Breast epithelium (tissue), 4 donors: ENCODE results near the gene MNDA. TPM values are rescaled to one million over a fixed set of nuclear protein-coding genes. Genes with fewer than 3 reads are reported as not detected.

ENCODE experiments used
- DNase-seq, 2 donors: peaks; one replicate each; pipeline ENCODE4 v3.0.0-alpha.2; 2019; ENCODE audit warnings: low spot score in 2 of 2
- H3K27ac ChIP-seq, 2 donors: fragments of 200-600 bp; sonication (generic) in 1 of 2; one replicate each; pipeline ENCODE4 v1.5.1; 2016 to 2019; ENCODE audit warnings: mild to moderate bottlenecking in 1 of 2
- H3K27me3 ChIP-seq, 2 donors: fragments of 200-600 bp; sonication (generic) in 1 of 2; one replicate each; pipeline versions ENCODE4 v1.5.1 to v1.6.0; 2017 to 2019; ENCODE audit warnings: control low read depth in 1 of 2, mild to moderate bottlenecking in 1 of 2
- H3K36me3 ChIP-seq: fragments of 200-600 bp; one replicate; pipeline ENCODE4 v1.5.1; 2019
- H3K4me1 ChIP-seq, 2 donors: fragments of 200-600 bp; sonication (generic); one replicate each; pipeline ENCODE4 v1.5.1; 2016 to 2019; ENCODE audit warnings: control low read depth in 1 of 2
- H3K4me3 ChIP-seq, 3 donors: fragments of 200-600 bp; sonication (generic); 1 replicate in 2 of 3; 2 replicates in 1 of 3; pipeline ENCODE4 v1.5.1; 2016 to 2019; ENCODE audit warnings: mild to moderate bottlenecking in 3 of 3, moderate library complexity in 2 of 3
- H3K9me3 ChIP-seq, 2 donors: fragments of 200-600 bp; sonication (generic) in 1 of 2; one replicate each; pipeline ENCODE4 v1.5.1; 2016 to 2019; ENCODE audit warnings: control low read depth in 1 of 2
- POLR2A ChIP-seq: fragments of 450-650 bp; IDR thresholded peaks from one replicate; pipeline ENCODE4 v1.6.1; 2016; ENCODE audit warnings: antibody characterized with exemption, mild to moderate bottlenecking, moderate library complexity
- POLR2AphosphoS5 ChIP-seq, 3 donors: sonication (generic); formaldehyde crosslinking; IDR thresholded peaks; one replicate each; pipeline ENCODE4 v1.6.1; 2017; ENCODE audit warnings: antibody characterized with exemption in 3 of 3
- intact Hi-C: fragments of 100-400 bp; cut with DNase I; formaldehyde crosslinking; loops from one replicate; pipeline ENCODE4 v1.15.1; 2023; ENCODE audit warnings: low total_unique reads
- total RNA-seq, 3 donors: library from RNA; depleted of rRNA; stranded (reverse); fragments of >200 nt; gene quantifications; one replicate each; pipeline ENCODE4 v1.1.0, GENCODE V29; 2016
- TF ChIP-seq, protein P1 (sequence below), 3 donors: fragments of 450-650 bp; IDR thresholded peaks; one replicate each; pipeline ENCODE4 v1.5.1; 2016 to 2017; ENCODE audit warnings: antibody characterized with exemption in 3 of 3, mild to moderate bottlenecking in 3 of 3, moderate library complexity in 3 of 3

MNDA gene
- total RNA-seq, 3 donors from 2014 or later, result 4.6 to 6.9 (median 5.3) TPM

DNA sequence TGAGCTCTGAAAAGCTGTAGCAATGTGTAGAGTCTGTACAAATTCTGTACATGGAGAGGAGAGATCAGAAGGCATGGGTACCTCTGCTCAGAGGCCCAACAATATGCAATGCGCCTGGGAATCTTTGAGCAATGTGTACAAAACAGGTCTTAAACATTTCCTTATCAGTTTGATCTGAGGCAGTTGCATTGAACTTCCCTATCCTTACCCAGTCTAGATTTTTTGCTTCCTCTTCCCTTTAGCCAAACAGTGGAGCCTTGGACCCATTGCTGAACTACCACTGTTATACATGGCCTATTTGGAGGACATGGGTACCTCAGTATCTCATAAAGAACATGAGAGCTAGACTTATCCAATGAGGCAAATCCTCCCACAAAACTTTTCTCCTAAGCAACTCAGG, 12.6 kb upstream of the MNDA start:
- Histone ChIP-seq H3K9me3 (no peaks in the 10 kb centered on the region), H3K4me1 (no peaks in the 10 kb centered on the region), H3K27ac (no peak overlapping the region), H3K36me3 (no peaks in the 10 kb centered on the region), H3K27me3 (no peaks in the 10 kb centered on the region), H3K4me3 (no peak overlapping the region)
- intact Hi-C loops, result no loop called here
- DNase-seq, result no peak
- TF ChIP-seq, protein P1, sequence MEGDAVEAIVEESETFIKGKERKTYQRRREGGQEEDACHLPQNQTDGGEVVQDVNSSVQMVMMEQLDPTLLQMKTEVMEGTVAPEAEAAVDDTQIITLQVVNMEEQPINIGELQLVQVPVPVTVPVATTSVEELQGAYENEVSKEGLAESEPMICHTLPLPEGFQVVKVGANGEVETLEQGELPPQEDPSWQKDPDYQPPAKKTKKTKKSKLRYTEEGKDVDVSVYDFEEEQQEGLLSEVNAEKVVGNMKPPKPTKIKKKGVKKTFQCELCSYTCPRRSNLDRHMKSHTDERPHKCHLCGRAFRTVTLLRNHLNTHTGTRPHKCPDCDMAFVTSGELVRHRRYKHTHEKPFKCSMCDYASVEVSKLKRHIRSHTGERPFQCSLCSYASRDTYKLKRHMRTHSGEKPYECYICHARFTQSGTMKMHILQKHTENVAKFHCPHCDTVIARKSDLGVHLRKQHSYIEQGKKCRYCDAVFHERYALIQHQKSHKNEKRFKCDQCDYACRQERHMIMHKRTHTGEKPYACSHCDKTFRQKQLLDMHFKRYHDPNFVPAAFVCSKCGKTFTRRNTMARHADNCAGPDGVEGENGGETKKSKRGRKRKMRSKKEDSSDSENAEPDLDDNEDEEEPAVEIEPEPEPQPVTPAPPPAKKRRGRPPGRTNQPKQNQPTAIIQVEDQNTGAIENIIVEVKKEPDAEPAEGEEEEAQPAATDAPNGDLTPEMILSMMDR (IDR thresholded peaks at IDR 0.05), result no peak
- TF ChIP-seq POLR2A, result no peak
- no peak for TF ChIP-seq POLR2AphosphoS5 (IDR thresholded peaks at IDR 0.05)

DNA sequence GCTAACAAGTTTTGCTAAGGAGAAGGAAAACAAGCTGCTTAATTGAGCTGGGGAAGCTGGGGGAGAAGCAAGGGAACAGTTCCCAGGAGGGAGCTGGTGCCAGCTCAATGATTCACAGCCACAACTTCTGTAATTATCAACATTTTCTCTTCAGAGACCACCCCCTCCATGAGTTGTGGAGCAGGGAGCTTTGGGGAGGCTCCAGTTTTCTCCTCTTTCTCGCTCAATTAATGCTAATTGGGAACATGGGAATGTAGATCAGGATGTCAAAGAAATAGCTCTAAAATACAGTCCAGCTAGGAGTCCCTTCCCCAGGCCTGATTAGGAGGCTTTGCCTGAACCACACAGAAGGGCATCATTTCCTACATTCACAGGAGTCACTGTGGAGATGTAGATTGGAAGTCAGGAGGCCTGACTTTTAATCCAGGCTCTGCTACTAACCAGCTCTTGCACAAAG, 12.1 kb upstream of the MNDA start:
- Histone ChIP-seq H3K4me3 (no peak overlapping the region), H3K27ac (no peak overlapping the region), H3K36me3 (no peaks in the 10 kb centered on the region), H3K4me1 (no peaks in the 10 kb centered on the region), H3K27me3 (no peaks in the 10 kb centered on the region), H3K9me3 (no peaks in the 10 kb centered on the region)
- intact Hi-C loops, result no loop called here
- no peak for TF ChIP-seq POLR2A
- TF ChIP-seq, protein P1 (IDR thresholded peaks at IDR 0.05), result no peak
- no peak for TF ChIP-seq POLR2AphosphoS5 (IDR thresholded peaks at IDR 0.05)
- no peak for DNase-seq

DNA sequence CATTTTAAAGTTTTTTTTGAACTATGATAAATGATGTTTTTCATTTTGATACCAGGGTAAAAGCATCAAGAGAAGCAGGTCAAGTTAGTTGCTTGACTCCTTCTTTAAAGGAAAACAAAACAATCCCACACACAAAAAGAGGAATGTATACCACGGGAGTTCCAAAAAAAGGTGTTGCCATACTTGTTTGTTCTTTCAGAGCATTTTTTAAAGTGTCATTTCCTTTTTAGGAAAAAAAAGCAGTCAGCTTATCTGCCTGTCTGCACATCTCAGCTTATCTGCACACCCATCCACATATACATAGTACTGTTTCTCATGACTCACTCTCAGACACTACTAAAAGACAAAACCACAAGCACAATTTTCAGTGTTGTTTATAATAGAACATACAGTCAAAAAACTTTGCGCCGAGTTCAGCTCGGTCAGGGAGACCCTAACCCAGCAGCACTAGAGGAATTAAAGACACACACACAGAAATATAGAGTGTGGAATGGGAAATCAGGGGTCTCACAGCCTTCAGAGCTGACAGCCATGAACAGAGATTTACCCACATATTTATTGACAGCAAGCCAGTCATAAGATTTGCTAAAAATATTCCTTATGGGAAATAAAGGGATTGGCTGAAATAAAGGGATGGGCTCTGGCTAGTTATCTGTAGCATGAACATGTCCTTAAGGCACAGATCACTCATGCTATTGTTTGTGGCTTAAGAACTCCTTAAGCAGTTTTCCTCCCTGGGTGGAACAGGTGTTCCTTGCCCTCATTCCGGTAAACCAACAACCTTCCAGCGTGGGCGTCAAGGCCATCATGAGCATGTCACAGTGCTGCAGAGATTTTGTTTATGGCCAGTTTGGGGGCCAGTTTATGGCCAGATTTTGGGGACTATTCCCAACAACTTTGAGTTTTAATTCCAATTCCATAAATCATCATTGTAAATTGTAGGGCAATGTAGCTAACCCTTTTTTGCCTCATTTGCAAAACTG, 11.4 kb upstream of the MNDA start:
- no peak overlapping the region for H3K27ac ChIP-seq
- no peak for TF ChIP-seq POLR2AphosphoS5 (IDR thresholded peaks at IDR 0.05)
- TF ChIP-seq, protein P1 (IDR thresholded peaks at IDR 0.05), result no peak
- no peak for TF ChIP-seq POLR2A
- no peaks in the 10 kb centered on the region for H3K9me3 ChIP-seq
- H3K4me3 ChIP-seq, result no peak overlapping the region
- intact Hi-C loops, result loop anchor here (5.0 kb wide), 1 partner anchor 687 kb away; no protein-coding TSS in a partner anchor
- no peaks in the 10 kb centered on the region for H3K36me3 ChIP-seq
- no peak for DNase-seq
- no peaks in the 10 kb centered on the region for H3K4me1 ChIP-seq
- no peaks in the 10 kb centered on the region for H3K27me3 ChIP-seq

DNA sequence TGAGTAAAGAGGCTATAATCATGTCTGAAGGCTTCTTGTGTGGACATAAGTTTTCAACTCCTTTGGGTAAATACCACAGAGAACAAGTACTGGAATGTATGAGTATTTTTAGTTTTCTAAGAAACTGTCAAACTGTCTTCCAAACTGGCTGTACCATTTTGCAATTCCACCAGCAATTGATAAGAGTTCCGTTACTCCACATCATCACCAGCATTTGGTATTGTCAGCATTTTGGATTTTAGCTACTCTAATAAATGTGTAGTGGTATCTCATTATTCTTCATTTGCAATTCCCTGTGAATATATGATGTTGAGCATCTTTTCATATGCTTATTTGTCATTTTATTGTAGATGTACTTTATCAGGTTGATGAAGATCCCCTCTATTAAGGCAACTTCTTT, 9.4 kb upstream of the MNDA start:
- no peak for DNase-seq
- no peak overlapping the region for H3K4me3 ChIP-seq
- intact Hi-C loops, result loop anchor here (5.0 kb wide), 1 partner anchor 689 kb away; no protein-coding TSS in a partner anchor
- H3K9me3 ChIP-seq, result no peaks in the 10 kb centered on the region
- no peak overlapping the region for H3K27ac ChIP-seq
- no peak for TF ChIP-seq POLR2AphosphoS5 (IDR thresholded peaks at IDR 0.05)
- TF ChIP-seq, protein P1 (IDR thresholded peaks at IDR 0.05), result no peak
- no peak for TF ChIP-seq POLR2A
- no peaks in the 10 kb centered on the region for H3K36me3 ChIP-seq
- no peaks in the 10 kb centered on the region for H3K27me3 ChIP-seq
- no peaks in the 10 kb centered on the region for H3K4me1 ChIP-seq

DNA sequence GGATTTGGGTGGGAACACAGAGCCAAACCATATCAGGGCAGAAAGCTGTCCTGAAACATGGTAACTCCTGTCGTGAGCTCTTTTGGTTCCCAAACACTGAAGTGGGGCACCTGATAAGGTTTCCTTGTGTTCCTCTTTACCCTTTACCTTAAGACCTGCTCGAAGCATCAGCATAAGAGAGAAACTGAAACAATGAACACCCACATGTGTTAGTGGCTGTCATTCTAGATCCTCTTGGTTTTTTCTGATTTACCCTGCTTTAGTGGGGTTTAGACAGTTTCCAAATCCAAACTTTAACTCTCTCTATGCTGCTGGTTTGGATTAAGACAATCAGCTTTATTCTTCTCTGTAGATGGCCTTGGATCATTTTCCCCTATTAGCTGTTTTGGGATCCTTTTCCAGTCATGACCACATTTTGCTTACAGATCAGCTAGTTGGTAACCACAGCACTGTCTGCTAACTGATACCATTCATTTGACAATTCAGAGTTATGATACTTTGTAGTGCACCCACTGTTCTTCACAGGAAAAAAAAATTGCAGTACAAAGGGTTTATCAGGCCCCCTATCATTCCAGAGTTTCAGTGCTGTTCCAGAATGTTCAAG, 975 bp upstream of the MNDA start:
- Histone ChIP-seq H3K27ac (no peak overlapping the region), H3K4me1 (no peaks in the 10 kb centered on the region), H3K4me3 (no peak overlapping the region), H3K36me3 (no peaks in the 10 kb centered on the region), H3K27me3 (no peaks in the 10 kb centered on the region), H3K9me3 (peaks cover 9 to 22% of the 10 kb centered on the region in 2 donors)
- no peak for DNase-seq
- no peak for TF ChIP-seq POLR2A
- TF ChIP-seq POLR2AphosphoS5 (IDR thresholded peaks at IDR 0.05), result no peak
- TF ChIP-seq, protein P1 (IDR thresholded peaks at IDR 0.05), result no peak
- intact Hi-C loops, result no loop called here
